MCF 10A (cell line): Measurements from ENCODE around the gene CADM4. TPM values are rescaled to one million over a fixed set of nuclear protein-coding genes. Genes with fewer than 3 reads are reported as not detected.
A peak's percentile ranks its signal among the peaks of the same experiment; 100 is the strongest.

Experiments used
- BruUV-seq: library from RNA; stranded (reverse); fragments of 400-500 nt; replicated peaks from 2 replicates; lab custom pipeline; 2021; lab: Mats Ljungman, UMichigan
- CTCF ChIA-PET: fragments of 300-600 bp; sonication (Branson Sonifier 250); formaldehyde crosslinking; extraction: SDS; loops from one replicate; lab custom pipeline; 2021; ENCODE audit warnings: antibody characterized with exemption, inconsistent platforms; lab: Yijun Ruan, JAX
- POLR2A ChIA-PET: fragments of 300-600, 350-650 bp; sonication (Branson Sonifier 250); formaldehyde crosslinking; extraction: SDS; loops from one replicate; lab custom pipeline; 2020; ENCODE audit warnings: antibody characterized with exemption, inconsistent platforms; lab: Yijun Ruan, JAX
- DNase-seq: peaks from one replicate; pipeline ENCODE4 v3.0.0-alpha.2; 2018; ENCODE audit not compliant: unreplicated experiment
- H3K27ac Mint-ChIP-seq: one replicate; pipeline ENCODE4 v1.8.0; 2022; ENCODE audit warnings: mild to moderate bottlenecking, low read depth, mixed read lengths; ENCODE audit not compliant: unreplicated experiment
- H3K27me3 Mint-ChIP-seq: one replicate; pipeline ENCODE4 v1.8.0; 2022; ENCODE audit warnings: mixed read lengths; ENCODE audit not compliant: insufficient read depth, unreplicated experiment
- H3K36me3 Mint-ChIP-seq: one replicate; pipeline ENCODE4 v1.8.0; 2022; ENCODE audit warnings: mild to moderate bottlenecking, moderate library complexity, mixed read lengths; ENCODE audit not compliant: insufficient read depth, unreplicated experiment
- H3K4me1 Mint-ChIP-seq: one replicate; pipeline ENCODE4 v1.8.0; 2022; ENCODE audit warnings: mixed read lengths; ENCODE audit not compliant: insufficient read depth, unreplicated experiment
- H3K4me3 Mint-ChIP-seq: one replicate; pipeline ENCODE4 v1.8.0; 2022; ENCODE audit warnings: mild to moderate bottlenecking, moderate library complexity, mixed read lengths; ENCODE audit not compliant: unreplicated experiment
- H3K9me3 Mint-ChIP-seq: one replicate; pipeline ENCODE4 v1.8.0; 2022; ENCODE audit warnings: mixed read lengths; ENCODE audit not compliant: unreplicated experiment
- CTCF ChIP-seq: fragments of 200-600 bp; IDR thresholded peaks from one replicate; pipeline ENCODE4 v1.8.0; 2022; ENCODE audit warnings: antibody characterized with exemption, mild to moderate bottlenecking; ENCODE audit not compliant: unreplicated experiment
- intact Hi-C: fragments of 100-400 bp; cut with micrococcal nuclease; formaldehyde crosslinking; loops from 2 replicates; pipeline ENCODE4 v1.14.1; 2022
- total RNA-seq: library from RNA; stranded (reverse); gene quantifications from 2 replicates; pipeline ENCODE4 v1.2.3, GENCODE V29; 2022

CADM4 gene
- total RNA-seq, 1 experiment from 2014 or later, result 3.2 TPM

GRCh38 chr19:43640424-43640757 lies 741 bp upstream of the CADM4 start:
- TF ChIP-seq CTCF, result no peak
- no peak for DNase-seq
- Mint-ChIP-seq H3K27me3 (peaks cover 36% of the 10 kb centered on the region), H3K4me1 (peaks cover 18% of the 10 kb centered on the region), H3K36me3 (no peaks in the 10 kb centered on the region), H3K4me3 (peak overlapping the region; percentile 68), H3K27ac (no peak overlapping the region), H3K9me3 (no peaks in the 10 kb centered on the region)
- BruUV-seq, result no TSS peak
- ChIA-PET CTCF (interaction anchor here (3.5 kb wide), 1 partner anchor 12 kb away, joined by 16 read pairs; no protein-coding TSS in a partner anchor), POLR2A (no interaction called here)
- intact Hi-C loops, result no loop called here

GRCh38 chr19:43638995-43639518 lies 593 bp downstream of the CADM4 start:
- intact Hi-C loops, result no loop called here
- Mint-ChIP-seq H3K27ac (peak overlapping the region; percentile 52), H3K27me3 (peaks cover 36% of the 10 kb centered on the region), H3K4me1 (peaks cover 21% of the 10 kb centered on the region), H3K9me3 (no peaks in the 10 kb centered on the region), H3K36me3 (no peaks in the 10 kb centered on the region), H3K4me3 (peak overlapping the region; percentile 84)
- CTCF ChIA-PET, result interaction anchor here (0.6 kb wide), 1 partner anchor 9 kb away, joined by 3 read pairs; no protein-coding TSS in a partner anchor
- POLR2A ChIA-PET, result no interaction called here
- no peak for TF ChIP-seq CTCF
- no peak for DNase-seq
- BruUV-seq, result no TSS peak

DNA sequence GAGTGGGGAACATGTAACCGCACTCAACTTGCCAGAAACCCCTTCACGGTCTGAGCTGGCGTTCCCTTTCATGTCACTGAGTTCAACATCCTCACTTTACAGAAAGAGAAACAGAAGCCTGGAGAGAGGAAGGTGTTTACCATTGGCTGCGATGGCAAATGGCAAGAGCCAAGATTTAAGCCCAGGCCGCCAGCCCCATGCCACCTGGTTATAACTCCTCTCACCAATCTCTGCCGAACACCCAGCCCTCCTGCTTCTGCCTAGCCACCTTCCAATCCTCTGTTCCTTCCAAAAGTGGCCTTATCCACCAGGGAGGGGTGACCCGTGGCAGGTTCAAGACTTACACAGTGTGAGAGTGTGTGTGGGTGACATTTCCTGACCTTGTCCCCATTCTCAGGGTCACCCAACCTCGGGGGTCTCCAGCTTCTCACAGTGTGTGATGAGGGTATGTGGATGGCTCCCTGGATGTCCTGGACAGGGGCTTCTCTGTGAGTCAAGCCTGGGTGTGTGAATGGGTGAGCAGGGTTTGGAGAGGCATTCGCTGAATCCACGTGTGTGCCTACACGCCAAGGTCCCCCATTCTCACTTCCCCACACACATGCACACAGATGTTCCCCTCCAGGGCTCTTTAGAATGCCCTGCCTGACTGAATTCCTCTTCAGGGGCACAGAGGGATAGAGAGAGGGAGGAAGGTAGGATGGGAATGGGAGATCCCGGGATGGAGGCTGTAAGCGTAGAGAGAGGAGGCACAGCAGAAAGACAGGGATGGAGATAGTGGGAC lies 1.2 kb downstream of the CADM4 start:
- CTCF ChIA-PET, result interaction anchor here (1.2 kb wide), 1 partner anchor 13 kb away, joined by 3 read pairs; no protein-coding TSS in a partner anchor
- BruUV-seq, result no TSS peak

More for the DNA sequence above, 1.2 kb downstream of the CADM4 start:
- H3K9me3 Mint-ChIP-seq, result no peaks in the 10 kb centered on the region
- intact Hi-C loops, result no loop called here
- TF ChIP-seq CTCF, result no peak
- DNase-seq, result no peak
- peaks cover 36% of the 10 kb centered on the region for H3K27me3 Mint-ChIP-seq
- POLR2A ChIA-PET, result interaction anchor here (1.4 kb wide), 1 partner anchor 24 kb away, joined by 3 read pairs; no protein-coding TSS in a partner anchor
- peak overlapping the region; percentile 52 for H3K27ac Mint-ChIP-seq
- H3K36me3 Mint-ChIP-seq, result no peaks in the 10 kb centered on the region
- H3K4me3 Mint-ChIP-seq, result peak overlapping the region; percentile 84
- peaks cover 21% of the 10 kb centered on the region for H3K4me1 Mint-ChIP-seq
